AG04450 (cell line): ENCODE results near the gene HOXB7. TPM values are rescaled to one million over a fixed set of nuclear protein-coding genes. Genes with fewer than 3 reads are reported as not detected.

ENCODE experiments used
- CTCF ChIA-PET: fragments of 300-600, 350-600 bp; formaldehyde crosslinking; extraction: SDS; loops from one replicate; lab custom pipeline; 2022; ENCODE audit warnings: antibody characterized with exemption, inconsistent platforms; lab: Charles Lee
- POLR2A ChIA-PET: fragments of 350-600 bp; formaldehyde crosslinking; extraction: SDS; loops from one replicate; lab custom pipeline; 2021; ENCODE audit warnings: antibody characterized with exemption, inconsistent platforms; lab: Yijun Ruan, JAX
- DNase-seq: peaks from one replicate; pipeline ENCODE4 v3.0.0-alpha.2; 2011; ENCODE audit warnings: low read depth, low spot score
- H3K27ac ChIP-seq: one replicate; pipeline ENCODE4 v1.5.1; 2012; ENCODE audit warnings: low read depth, low read length, control low read depth
- H3K27me3 ChIP-seq: one replicate; pipeline ENCODE4 v1.6.0; 2012; ENCODE audit warnings: low read length; ENCODE audit not compliant: control insufficient read depth, insufficient read depth
- H3K4me3 ChIP-seq: 2 replicates; pipeline ENCODE4 v1.5.1; 2011; ENCODE audit warnings: mild to moderate bottlenecking, low read depth, low read length, control low read depth
- H3K9me3 ChIP-seq: 2 replicates; pipeline ENCODE4 v1.5.1; 2012; ENCODE audit warnings: low read length; ENCODE audit not compliant: control insufficient read depth, insufficient read depth
- polyA plus RNA-seq: library from polyadenylated mRNA; depleted of rRNA; stranded (reverse); fragments of >200 nt; gene quantifications from 2 replicates; pipeline ENCODE4 v1.2.3, GENCODE V29; 2011
- TF ChIP-seq, protein P1 (sequence below): IDR thresholded peaks from 2 replicates; pipeline ENCODE4 v1.5.1; 2011; ENCODE audit warnings: low read depth, low read length, control low read depth, inconsistent platforms

Gene HOXB7
- polyA plus RNA-seq, 1 experiment = 11.3 TPM

DNA sequence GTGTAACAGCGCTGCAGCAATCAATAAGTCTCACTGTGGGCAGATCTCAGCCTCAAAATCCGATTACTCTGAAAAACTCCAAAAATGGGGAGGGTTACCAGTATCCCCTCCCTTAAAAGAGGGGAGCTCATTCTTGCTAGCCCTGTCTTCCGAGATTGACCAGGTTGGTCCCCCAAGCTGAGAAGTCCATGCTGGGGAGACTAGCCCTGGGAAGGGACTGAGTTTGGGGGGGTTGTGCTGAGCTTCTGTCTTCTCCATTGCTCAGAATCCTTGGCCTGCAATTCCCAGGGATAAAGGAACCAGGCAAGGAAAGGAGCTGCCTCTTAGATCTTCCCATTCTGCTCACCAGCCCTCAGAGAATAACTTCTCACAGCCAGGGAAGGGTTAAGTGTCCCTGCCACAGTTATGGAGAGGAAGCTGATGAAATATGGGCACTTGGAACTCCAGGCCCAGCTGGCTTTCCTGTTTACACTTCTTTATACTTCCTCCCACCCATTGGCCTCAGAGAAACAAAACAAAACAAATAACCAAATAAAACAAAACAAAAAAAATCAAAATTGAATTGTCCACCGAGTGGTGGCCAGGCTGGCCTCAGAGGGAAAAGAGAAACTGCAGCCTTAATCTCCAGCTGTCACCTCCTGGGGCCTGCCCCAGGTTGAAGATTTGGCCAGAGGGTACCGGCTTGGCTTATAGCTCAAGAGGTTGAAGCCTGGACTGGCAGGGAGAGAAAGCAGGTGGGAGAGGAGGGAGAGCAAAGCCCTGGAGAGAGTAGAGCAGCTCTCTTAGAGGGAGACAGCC is 23.3 kb downstream of the HOXB7 start:
- no peaks in the 10 kb centered on the region; the same call in 1 of the 2 replicates for H3K9me3 ChIP-seq
- DNase-seq = no peak
- POLR2A ChIA-PET = interaction anchor here (0.6 to 2.7 kb wide), 13 partner anchors 9 to 114 kb away, joined by 3 to 12 read pairs (median 4); no protein-coding TSS in a partner anchor
- TF ChIP-seq, protein P1, sequence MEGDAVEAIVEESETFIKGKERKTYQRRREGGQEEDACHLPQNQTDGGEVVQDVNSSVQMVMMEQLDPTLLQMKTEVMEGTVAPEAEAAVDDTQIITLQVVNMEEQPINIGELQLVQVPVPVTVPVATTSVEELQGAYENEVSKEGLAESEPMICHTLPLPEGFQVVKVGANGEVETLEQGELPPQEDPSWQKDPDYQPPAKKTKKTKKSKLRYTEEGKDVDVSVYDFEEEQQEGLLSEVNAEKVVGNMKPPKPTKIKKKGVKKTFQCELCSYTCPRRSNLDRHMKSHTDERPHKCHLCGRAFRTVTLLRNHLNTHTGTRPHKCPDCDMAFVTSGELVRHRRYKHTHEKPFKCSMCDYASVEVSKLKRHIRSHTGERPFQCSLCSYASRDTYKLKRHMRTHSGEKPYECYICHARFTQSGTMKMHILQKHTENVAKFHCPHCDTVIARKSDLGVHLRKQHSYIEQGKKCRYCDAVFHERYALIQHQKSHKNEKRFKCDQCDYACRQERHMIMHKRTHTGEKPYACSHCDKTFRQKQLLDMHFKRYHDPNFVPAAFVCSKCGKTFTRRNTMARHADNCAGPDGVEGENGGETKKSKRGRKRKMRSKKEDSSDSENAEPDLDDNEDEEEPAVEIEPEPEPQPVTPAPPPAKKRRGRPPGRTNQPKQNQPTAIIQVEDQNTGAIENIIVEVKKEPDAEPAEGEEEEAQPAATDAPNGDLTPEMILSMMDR = no peak
- no peaks in the 10 kb centered on the region for H3K27me3 ChIP-seq
- CTCF ChIA-PET = interaction anchor here (0.7 to 1.6 kb wide), 8 partner anchors 9 to 280 kb away, joined by 3 to 8 read pairs (median 4); no protein-coding TSS in a partner anchor
- H3K27ac ChIP-seq = peak overlapping the region; percentile 97
- H3K4me3 ChIP-seq = peak overlapping the region; percentile 89

DNA sequence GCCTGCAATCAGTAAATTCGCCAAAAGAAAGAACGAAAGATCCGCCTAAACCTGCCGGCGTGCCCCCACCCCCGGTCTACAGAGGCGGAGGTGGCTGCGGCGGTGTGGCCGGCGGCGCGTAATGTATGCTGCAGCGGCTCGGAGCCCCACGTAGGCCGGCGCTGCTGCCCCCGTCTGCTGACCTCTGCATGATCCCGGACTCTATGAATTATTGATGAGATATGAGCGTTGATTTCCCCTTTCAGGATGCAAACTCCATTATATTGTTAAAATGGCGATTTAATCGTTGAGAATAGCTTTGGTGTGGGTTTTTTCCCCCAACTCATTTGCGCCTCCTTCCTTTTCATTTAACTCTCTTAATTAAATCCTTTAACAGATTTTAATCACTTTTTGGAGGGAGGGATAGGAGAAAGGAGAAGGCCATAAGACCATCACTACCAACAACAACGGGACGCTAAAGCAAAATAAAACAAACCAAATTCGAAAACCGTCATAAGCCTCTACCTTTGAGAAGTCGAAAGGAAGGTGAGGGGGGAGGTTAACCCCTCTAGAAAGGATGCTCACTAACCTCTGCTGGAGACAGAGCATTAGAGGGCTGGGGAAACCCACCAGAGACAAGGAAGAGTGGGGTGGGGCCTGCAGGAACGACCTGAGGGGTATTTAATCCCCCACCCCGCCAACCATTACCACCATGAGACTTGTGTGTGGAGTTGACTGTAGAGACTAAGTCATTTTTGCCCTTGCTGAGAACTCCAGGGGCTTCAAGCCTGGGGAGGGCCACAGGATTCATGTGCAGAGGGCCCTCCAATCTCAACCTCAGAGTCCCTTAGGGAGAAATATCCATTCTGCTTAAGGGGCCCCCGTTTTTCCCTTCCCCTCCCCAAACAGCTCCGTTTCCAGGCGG is 24.2 kb downstream of the HOXB7 start:
- POLR2A ChIA-PET = interaction anchor here (0.6 to 2.7 kb wide), 7 partner anchors 10 to 113 kb away, joined by 3 to 12 read pairs (median 4); no protein-coding TSS in a partner anchor
- Histone ChIP-seq H3K4me3 (peak overlapping the region; percentile 89), H3K27ac (peak overlapping the region; percentile 97), H3K9me3 (no peaks in the 10 kb centered on the region; the same call in 1 of the 2 replicates), H3K27me3 (no peaks in the 10 kb centered on the region)
- DNase-seq = no peak
- CTCF ChIA-PET = interaction anchor here (0.6 to 1.6 kb wide), 7 partner anchors 26 to 279 kb away, joined by 3 to 8 read pairs (median 4); no protein-coding TSS in a partner anchor
- TF ChIP-seq, protein P1 = no peak

DNA sequence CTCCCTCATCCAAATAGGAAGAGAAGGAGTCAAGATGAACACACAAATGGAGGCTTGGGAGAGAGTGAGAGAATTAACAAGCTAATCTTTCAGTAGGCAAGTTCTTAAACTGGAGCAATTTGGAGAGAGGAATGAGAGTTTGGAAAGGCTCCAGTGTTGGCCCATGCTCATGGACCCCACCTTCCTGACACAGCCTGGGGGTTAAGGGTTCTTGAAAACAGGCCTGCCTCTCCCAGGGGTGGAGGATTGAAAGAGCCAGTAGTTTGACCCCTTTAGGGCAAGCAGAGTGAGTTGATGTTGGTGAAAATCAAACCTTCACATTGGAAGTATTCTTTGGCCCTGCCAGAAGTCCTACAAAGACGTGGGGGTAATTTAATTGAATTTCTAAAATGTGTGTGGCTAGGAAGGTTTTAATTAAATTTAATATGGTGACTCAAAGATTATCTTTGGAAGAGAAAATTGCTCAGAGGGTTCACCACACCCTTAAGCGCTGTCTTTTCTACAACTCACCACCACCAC is 26.5 kb downstream of the HOXB7 start:
- peak overlapping the region; percentile 89 for H3K4me3 ChIP-seq
- CTCF ChIA-PET = interaction anchor here (0.6 to 1.7 kb wide), 4 partner anchors 16 to 249 kb away, joined by 3 to 9 read pairs (median 4); no protein-coding TSS in a partner anchor
- DNase-seq = no peak
- H3K27me3 ChIP-seq = no peaks in the 10 kb centered on the region
- TF ChIP-seq, protein P1 = no peak
- POLR2A ChIA-PET = interaction anchor here (1.2 kb wide), 1 partner anchor 44 kb away, joined by 4 read pairs; no protein-coding TSS in a partner anchor
- H3K27ac ChIP-seq = peak overlapping the region; percentile 97
- no peaks in the 10 kb centered on the region; the same call in 1 of the 2 replicates for H3K9me3 ChIP-seq

DNA sequence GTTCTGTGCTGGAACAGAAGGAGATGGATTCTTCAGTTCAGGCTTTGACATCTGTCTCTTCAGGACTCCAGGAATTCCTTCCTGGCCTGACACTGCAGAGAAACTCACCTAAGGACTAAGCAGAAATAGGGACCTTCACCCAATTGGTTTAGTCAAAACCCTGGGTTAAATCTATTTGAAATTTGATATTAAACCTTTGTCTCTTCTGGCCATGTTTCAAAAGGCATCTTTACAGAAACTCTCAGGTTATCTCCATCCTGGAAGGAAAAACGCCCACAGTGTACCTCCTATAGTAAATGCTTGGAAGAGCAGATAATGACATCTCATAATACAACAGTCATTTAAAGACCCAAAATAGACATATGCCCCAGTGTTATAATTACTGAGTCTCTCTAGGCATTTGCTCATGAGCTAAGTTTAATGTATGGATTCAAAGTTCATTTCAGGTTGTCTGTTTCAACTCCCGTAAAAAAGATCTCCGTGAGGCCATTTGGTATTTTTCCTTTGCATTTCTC is 27.1 kb downstream of the HOXB7 start:
- CTCF ChIA-PET = interaction anchor here (0.6 to 1.7 kb wide), 6 partner anchors 16 to 260 kb away, joined by 3 to 15 read pairs (median 4); no protein-coding TSS in a partner anchor
- TF ChIP-seq, protein P1 = no peak
- POLR2A ChIA-PET = interaction anchor here (1.1 to 1.5 kb wide), 3 partner anchors 13 to 80 kb away, joined by 3 to 5 read pairs (median 4); no protein-coding TSS in a partner anchor
- Histone ChIP-seq H3K9me3 (no peaks in the 10 kb centered on the region; the same call in 1 of the 2 replicates), H3K27me3 (no peaks in the 10 kb centered on the region), H3K27ac (peak overlapping the region; percentile 98), H3K4me3 (peak overlapping the region; percentile 90)
- no peak for DNase-seq
